ENCODE measurements around the gene ROBO1. TPM values are rescaled to one million over a fixed set of nuclear protein-coding genes. Genes with fewer than 3 reads are reported as not detected.

The ROBO1 gene
- total RNA-seq, 1 donor from 2014 or later, result 71.7 TPM

- DNase-seq (ENCODE audit: low read depth) (no peak), FAIRE-seq (no peak)
- Mint-ChIP-seq H3K4me1 (ENCODE audit: low read depth, unreplicated experiment) (no peaks in the 10 kb centered on the region), H3K27me3 (ENCODE audit: low read depth, unreplicated experiment) (no peaks in the 10 kb centered on the region), H3K9me3 (ENCODE audit: unreplicated experiment) (no peaks in the 10 kb centered on the region), H3K27ac (ENCODE audit: unreplicated experiment) (no peak overlapping the region), H3K4me3 (ENCODE audit: unreplicated experiment) (no peak overlapping the region), H3K36me3 (ENCODE audit: low read depth, unreplicated experiment) (no peaks in the 10 kb centered on the region)
- TF ChIP-seq EZH2 (IDR thresholded peaks at IDR 0.05; ENCODE audit: insufficient read depth, low read length), result no peak
- no peak for TF ChIP-seq CTCF (IDR thresholded peaks at IDR 0.05; ENCODE audit: insufficient read depth, low read depth, low read length)
- H3K27me3 ChIP-seq (ENCODE audit: insufficient read depth, low read length), result no peaks in the 10 kb centered on the region
- H3K36me3 ChIP-seq (ENCODE audit: insufficient read depth, low read length), result no peaks in the 10 kb centered on the region
- H3K4me3 ChIP-seq (ENCODE audit: insufficient read depth, low read depth, low read length), result no peak overlapping the region
- H3K9me3 ChIP-seq (ENCODE audit: insufficient read depth, low read depth, low read length), result no peaks in the 10 kb centered on the region
- no peaks in the 10 kb centered on the region for H3K79me2 ChIP-seq (ENCODE audit: insufficient read depth, low read length)
- no peak overlapping the region for H2AFZ ChIP-seq (ENCODE audit: low read depth, low read length)
- H3K9ac ChIP-seq (ENCODE audit: low read length), result no peak overlapping the region
- no peak overlapping the region for H3K4me2 ChIP-seq (ENCODE audit: low read length)
- no peaks in the 10 kb centered on the region for H4K20me1 ChIP-seq (ENCODE audit: insufficient read depth, low read length)
- H3K27ac ChIP-seq (ENCODE audit: low read depth, low read length), result no peak overlapping the region
- no peaks in the 10 kb centered on the region for H3K4me1 ChIP-seq (ENCODE audit: insufficient read depth, low read length)
Observed at GRCh38 chr3:79264892-79265291, 502.9 kb downstream of the ROBO1 start.

- Histone ChIP-seq H3K27ac (ENCODE audit: low read depth, low read length) (no peak overlapping the region), H2AFZ (ENCODE audit: low read depth, low read length) (no peak overlapping the region), H3K4me1 (ENCODE audit: insufficient read depth, low read length) (no peaks in the 10 kb centered on the region), H3K9me3 (ENCODE audit: insufficient read depth, low read depth, low read length) (no peaks in the 10 kb centered on the region), H3K36me3 (ENCODE audit: insufficient read depth, low read length) (no peaks in the 10 kb centered on the region), H4K20me1 (ENCODE audit: insufficient read depth, low read length) (no peaks in the 10 kb centered on the region), H3K4me2 (ENCODE audit: low read length) (no peak overlapping the region), H3K9ac (ENCODE audit: low read length) (no peak overlapping the region), H3K79me2 (ENCODE audit: insufficient read depth, low read length) (no peaks in the 10 kb centered on the region), H3K4me3 (ENCODE audit: insufficient read depth, low read depth, low read length) (no peak overlapping the region), H3K27me3 (ENCODE audit: insufficient read depth, low read length) (no peaks in the 10 kb centered on the region)
- H3K36me3 Mint-ChIP-seq (ENCODE audit: low read depth, unreplicated experiment), result no peaks in the 10 kb centered on the region
- TF ChIP-seq CTCF (IDR thresholded peaks at IDR 0.05; ENCODE audit: insufficient read depth, low read depth, low read length) (no peak), EZH2 (IDR thresholded peaks at IDR 0.05; ENCODE audit: insufficient read depth, low read length) (no peak)
- H3K4me1 Mint-ChIP-seq (ENCODE audit: low read depth, unreplicated experiment), result no peaks in the 10 kb centered on the region
- H3K27ac Mint-ChIP-seq (ENCODE audit: unreplicated experiment), result no peak overlapping the region
- H3K9me3 Mint-ChIP-seq (ENCODE audit: unreplicated experiment), result no peaks in the 10 kb centered on the region
- no peak for FAIRE-seq
- H3K27me3 Mint-ChIP-seq (ENCODE audit: low read depth, unreplicated experiment), result no peaks in the 10 kb centered on the region
- DNase-seq (ENCODE audit: low read depth), result no peak
- no peak overlapping the region for H3K4me3 Mint-ChIP-seq (ENCODE audit: unreplicated experiment)
Observed at GRCh38 chr3:79263423-79263822, 504.4 kb downstream of the ROBO1 start.

GRCh38 chr3:79258479-79258878, 509.3 kb downstream of the ROBO1 start:
- Histone ChIP-seq H3K36me3 (ENCODE audit: insufficient read depth, low read length) (no peaks in the 10 kb centered on the region), H3K4me1 (ENCODE audit: insufficient read depth, low read length) (no peaks in the 10 kb centered on the region), H3K27ac (ENCODE audit: low read depth, low read length) (no peak overlapping the region), H3K79me2 (ENCODE audit: insufficient read depth, low read length) (no peaks in the 10 kb centered on the region), H3K4me3 (ENCODE audit: insufficient read depth, low read depth, low read length) (no peak overlapping the region), H3K4me2 (ENCODE audit: low read length) (no peak overlapping the region), H3K9ac (ENCODE audit: low read length) (no peak overlapping the region), H2AFZ (ENCODE audit: low read depth, low read length) (no peak overlapping the region), H4K20me1 (ENCODE audit: insufficient read depth, low read length) (no peaks in the 10 kb centered on the region), H3K9me3 (ENCODE audit: insufficient read depth, low read depth, low read length) (no peaks in the 10 kb centered on the region), H3K27me3 (ENCODE audit: insufficient read depth, low read length) (no peaks in the 10 kb centered on the region)
- no peak overlapping the region for H3K27ac Mint-ChIP-seq (ENCODE audit: unreplicated experiment)
- no peaks in the 10 kb centered on the region for H3K9me3 Mint-ChIP-seq (ENCODE audit: unreplicated experiment)
- no peak for FAIRE-seq
- H3K4me3 Mint-ChIP-seq (ENCODE audit: unreplicated experiment), result no peak overlapping the region
- H3K36me3 Mint-ChIP-seq (ENCODE audit: low read depth, unreplicated experiment), result no peaks in the 10 kb centered on the region
- TF ChIP-seq CTCF (IDR thresholded peaks at IDR 0.05; ENCODE audit: insufficient read depth, low read depth, low read length), result no peak
- TF ChIP-seq EZH2 (IDR thresholded peaks at IDR 0.05; ENCODE audit: insufficient read depth, low read length), result no peak
- no peaks in the 10 kb centered on the region for H3K4me1 Mint-ChIP-seq (ENCODE audit: low read depth, unreplicated experiment)
- no peaks in the 10 kb centered on the region for H3K27me3 Mint-ChIP-seq (ENCODE audit: low read depth, unreplicated experiment)
- no peak for DNase-seq (ENCODE audit: low read depth)
